K562 (cell line): ENCODE results near the gene MCIDAS. TPM values are rescaled to one million over a fixed set of nuclear protein-coding genes. Genes with fewer than 3 reads are reported as not detected.
A peak's percentile ranks its signal among the peaks of the same experiment; 100 is the strongest.

Experiments
- BRCA1 ChIP-seq, 2 experiments: fragments of 450-650 bp in 1 of 2; sonication (generic) in 1 of 2; formaldehyde crosslinking in 1 of 2; IDR thresholded peaks; 2 replicates each; pipeline versions ENCODE4 v1.5.0 to v1.6.1; 2017 to 2020; ENCODE audit warnings: mild to moderate bottlenecking in 1 of 2, missing genetic modification reagents in 1 of 2
- ELF1 ChIP-seq: fragments of 200-800 bp; sonication (Bioruptor generic); IDR thresholded peaks from 2 replicates; pipeline ENCODE4 v1.6.1; 2016; ENCODE audit warnings: missing genetic modification characterization, missing compliant biosample characterization
- KAT2B ChIP-seq: IDR thresholded peaks from one replicate; pipeline ENCODE4 v1.6.1; 2012; ENCODE audit warnings: low read depth, mild to moderate bottlenecking, control low read depth, inconsistent platforms, low read length, moderate library complexity
- NFE2L1 ChIP-seq: fragments of 450-650 bp; IDR thresholded peaks from 2 replicates; pipeline ENCODE4 v1.6.1; 2016; ENCODE audit warnings: missing genetic modification characterization, low read depth, mild to moderate bottlenecking, missing compliant biosample characterization, moderate library complexity, borderline replicate concordance
- PHB ChIP-seq: fragments of 250-450 bp; sonication (Bioruptor Pico); IDR thresholded peaks from 2 replicates; pipeline ENCODE4 v1.5.0; 2021
- POLR2B ChIP-seq: fragments of 450-650 bp; IDR thresholded peaks from 2 replicates; pipeline ENCODE4 v1.6.1; 2018; ENCODE audit warnings: low read depth; ENCODE audit not compliant: partially characterized antibody
- RBM15 ChIP-seq: fragments of 200-400 bp; formaldehyde crosslinking; IDR thresholded peaks from 2 replicates; pipeline ENCODE4 v1.6.1; 2018; ENCODE audit warnings: mild to moderate bottlenecking, low read length, moderate library complexity; ENCODE audit not compliant: insufficient read depth
- RBM17 ChIP-seq: fragments of 200-400 bp; formaldehyde crosslinking; IDR thresholded peaks from 2 replicates; pipeline ENCODE4 v1.6.1; 2017; ENCODE audit warnings: low read depth, mild to moderate bottlenecking, low read length, borderline replicate concordance
- SRSF9 ChIP-seq: fragments of 200-400 bp; formaldehyde crosslinking; IDR thresholded peaks from 2 replicates; pipeline ENCODE4 v1.6.1; 2017; ENCODE audit warnings: low read depth, low read length, borderline replicate concordance
- STAT5B ChIP-seq: fragments of 250-450 bp; sonication (Bioruptor Pico); IDR thresholded peaks from 2 replicates; pipeline ENCODE4 v1.8.0; 2021; ENCODE audit warnings: mild to moderate bottlenecking, inconsistent platforms
- TARDBP ChIP-seq: fragments of 450-650 bp; IDR thresholded peaks from 2 replicates; pipeline ENCODE4 v1.6.1; 2016
- TBP ChIP-seq: optimal IDR thresholded peaks from 2 replicates; pipeline ENCODE3; 2011; ENCODE audit warnings: low read depth, low read length, improper control_type of control experiment
- TFE3 ChIP-seq: fragments of 450-650 bp; formaldehyde crosslinking; IDR thresholded peaks from 2 replicates; pipeline ENCODE4 v1.4.0; 2020; ENCODE audit warnings: mild to moderate bottlenecking, mixed read lengths
- ZBTB17 ChIP-seq: fragments of 450-650 bp; formaldehyde crosslinking; IDR thresholded peaks from 2 replicates; pipeline ENCODE4 v1.4.0; 2020; ENCODE audit warnings: mild to moderate bottlenecking
- ZFPM2 ChIP-seq: fragments of 250-450 bp; sonication (Bioruptor Pico); IDR thresholded peaks from 2 replicates; pipeline ENCODE4 v1.5.1; 2022; ENCODE audit warnings: mild to moderate bottlenecking
- ZNF12 ChIP-seq: sonication (generic); formaldehyde crosslinking; IDR thresholded peaks from 2 replicates; pipeline ENCODE4 v1.4.0; 2020; ENCODE audit warnings: mild to moderate bottlenecking, missing genetic modification reagents
- ZNF124 ChIP-seq: sonication (generic); formaldehyde crosslinking; IDR thresholded peaks from 2 replicates; pipeline ENCODE4 v1.8.1; 2022; ENCODE audit warnings: missing genetic modification reagents
- ZNF561 ChIP-seq: fragments of 450-650 bp; formaldehyde crosslinking; conservative IDR thresholded peaks from 2 replicates; pipeline ENCODE4 v1.4.0; 2020; ENCODE audit warnings: mild to moderate bottlenecking, moderate library complexity
- ZNF766 ChIP-seq: fragments of 200-800 bp; sonication (Bioruptor generic); conservative IDR thresholded peaks from 2 replicates; pipeline ENCODE4 v1.6.1; 2016; ENCODE audit warnings: missing genetic modification characterization, missing compliant biosample characterization
- polyA plus RNA-seq, 8 experiments: library from polyadenylated mRNA; depleted of rRNA in 4 of 8; stranded (reverse) in 5 of 8; unstranded in 3 of 8; fragments of >200 nt; fragmentation: Nextera tagmentation in 2 of 8; fragmentation: Illumina TruSeq in 1 of 8; extraction: Ambion mirVana in 2 of 8; extraction: Trizol in 1 of 8; gene quantifications; 2 replicates each; pipeline versions ENCODE4 v1.2.1 to v1.2.3, GENCODE V29; 2011 to 2014; ENCODE audit warnings: inconsistent platforms in 1 of 8, missing spikeins in 1 of 8
- total RNA-seq, 7 experiments: library from RNA; depleted of rRNA in 6 of 7; stranded (reverse); fragments of >200 nt in 6 of 7; fragmentation: Illumina TruSeq in 2 of 7; extraction: Trizol in 2 of 7; gene quantifications; 2 replicates each; pipeline versions ENCODE4 v1.2.1 to v1.2.3, GENCODE V29; 2011 to 2021; ENCODE audit warnings: low replicate concordance in 1 of 7
- TF ChIP-seq, protein P1 (sequence below), 2 experiments: fragments of 450-650 bp; IDR thresholded peaks; 2 replicates each; pipeline ENCODE4 v1.6.1; 2016; ENCODE audit warnings: mild to moderate bottlenecking in 2 of 2, borderline replicate concordance in 1 of 2, low read depth in 1 of 2, moderate library complexity in 1 of 2

The MCIDAS gene
- total and polyA plus RNA-seq, 9 of the 15 experiments (the other 6 are each of a cell fraction or from before 2014, with no cell fraction given): 0.07 to 1.5 (median 0.69) TPM

DNA sequence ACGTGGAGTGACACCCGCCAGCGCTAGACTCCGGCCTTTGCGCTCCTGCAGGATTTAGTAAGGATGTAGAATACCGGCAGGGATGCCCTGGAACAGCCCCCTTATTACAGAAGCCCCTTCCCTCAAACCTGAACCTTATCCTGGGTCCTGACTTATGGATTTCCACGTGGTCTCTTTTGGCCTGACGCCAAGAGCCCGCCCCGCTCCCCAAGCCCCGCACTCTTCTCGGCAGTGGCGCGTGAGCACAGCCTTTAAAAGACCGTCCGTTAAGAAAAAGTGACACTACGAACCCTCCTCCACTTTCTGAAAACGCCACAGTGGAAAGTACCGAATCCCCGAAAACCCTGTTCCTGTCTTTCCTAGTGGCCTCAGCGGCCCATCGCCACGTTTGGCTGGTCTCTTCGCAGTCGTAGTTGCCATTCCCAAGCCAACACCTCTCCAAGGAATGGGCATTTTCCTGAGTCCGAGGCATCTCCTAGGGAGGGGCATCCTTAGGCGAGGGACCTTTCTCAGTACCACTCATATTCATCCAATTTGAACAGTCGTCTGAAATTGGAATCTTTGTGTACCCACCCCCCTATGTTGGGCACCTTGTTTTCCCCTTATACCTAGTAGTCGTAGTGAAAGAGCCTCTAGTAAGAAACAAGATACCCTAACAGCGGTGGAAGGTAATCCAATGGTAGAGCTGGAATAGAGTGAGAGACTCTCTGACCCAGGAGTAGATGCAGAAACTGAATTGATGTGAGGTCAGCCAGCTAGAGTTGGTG is 732 bp upstream of the MCIDAS start (continued):
- TF ChIP-seq ZBTB17 (CRISPR knock-in tag): no peak
- TF ChIP-seq SRSF9: no peak
- TF ChIP-seq BRCA1 (IDR thresholded peaks at IDR 0.05): no peak
- TF ChIP-seq BRCA1 (CRISPR knock-in tag; IDR thresholded peaks at IDR 0.05): no peak
- no peak for TF ChIP-seq NFE2L1 (tag)
- TF ChIP-seq TBP: no peak
- no peak for TF ChIP-seq ELF1
- no peak for TF ChIP-seq ZNF12 (CRISPR knock-in tag)
- TF ChIP-seq ZNF766 (CRISPR knock-in tag): no peak
- TF ChIP-seq STAT5B: no peak
- TF ChIP-seq RBM17: no peak
- TF ChIP-seq ZFPM2 (CRISPR knock-in tag): no peak
- TF ChIP-seq ZNF124 (CRISPR knock-in tag): no peak
- TF ChIP-seq KAT2B: no peak
- no peak for TF ChIP-seq PHB (CRISPR knock-in tag)
- no peak for TF ChIP-seq RBM15
- TF ChIP-seq, protein P1, sequence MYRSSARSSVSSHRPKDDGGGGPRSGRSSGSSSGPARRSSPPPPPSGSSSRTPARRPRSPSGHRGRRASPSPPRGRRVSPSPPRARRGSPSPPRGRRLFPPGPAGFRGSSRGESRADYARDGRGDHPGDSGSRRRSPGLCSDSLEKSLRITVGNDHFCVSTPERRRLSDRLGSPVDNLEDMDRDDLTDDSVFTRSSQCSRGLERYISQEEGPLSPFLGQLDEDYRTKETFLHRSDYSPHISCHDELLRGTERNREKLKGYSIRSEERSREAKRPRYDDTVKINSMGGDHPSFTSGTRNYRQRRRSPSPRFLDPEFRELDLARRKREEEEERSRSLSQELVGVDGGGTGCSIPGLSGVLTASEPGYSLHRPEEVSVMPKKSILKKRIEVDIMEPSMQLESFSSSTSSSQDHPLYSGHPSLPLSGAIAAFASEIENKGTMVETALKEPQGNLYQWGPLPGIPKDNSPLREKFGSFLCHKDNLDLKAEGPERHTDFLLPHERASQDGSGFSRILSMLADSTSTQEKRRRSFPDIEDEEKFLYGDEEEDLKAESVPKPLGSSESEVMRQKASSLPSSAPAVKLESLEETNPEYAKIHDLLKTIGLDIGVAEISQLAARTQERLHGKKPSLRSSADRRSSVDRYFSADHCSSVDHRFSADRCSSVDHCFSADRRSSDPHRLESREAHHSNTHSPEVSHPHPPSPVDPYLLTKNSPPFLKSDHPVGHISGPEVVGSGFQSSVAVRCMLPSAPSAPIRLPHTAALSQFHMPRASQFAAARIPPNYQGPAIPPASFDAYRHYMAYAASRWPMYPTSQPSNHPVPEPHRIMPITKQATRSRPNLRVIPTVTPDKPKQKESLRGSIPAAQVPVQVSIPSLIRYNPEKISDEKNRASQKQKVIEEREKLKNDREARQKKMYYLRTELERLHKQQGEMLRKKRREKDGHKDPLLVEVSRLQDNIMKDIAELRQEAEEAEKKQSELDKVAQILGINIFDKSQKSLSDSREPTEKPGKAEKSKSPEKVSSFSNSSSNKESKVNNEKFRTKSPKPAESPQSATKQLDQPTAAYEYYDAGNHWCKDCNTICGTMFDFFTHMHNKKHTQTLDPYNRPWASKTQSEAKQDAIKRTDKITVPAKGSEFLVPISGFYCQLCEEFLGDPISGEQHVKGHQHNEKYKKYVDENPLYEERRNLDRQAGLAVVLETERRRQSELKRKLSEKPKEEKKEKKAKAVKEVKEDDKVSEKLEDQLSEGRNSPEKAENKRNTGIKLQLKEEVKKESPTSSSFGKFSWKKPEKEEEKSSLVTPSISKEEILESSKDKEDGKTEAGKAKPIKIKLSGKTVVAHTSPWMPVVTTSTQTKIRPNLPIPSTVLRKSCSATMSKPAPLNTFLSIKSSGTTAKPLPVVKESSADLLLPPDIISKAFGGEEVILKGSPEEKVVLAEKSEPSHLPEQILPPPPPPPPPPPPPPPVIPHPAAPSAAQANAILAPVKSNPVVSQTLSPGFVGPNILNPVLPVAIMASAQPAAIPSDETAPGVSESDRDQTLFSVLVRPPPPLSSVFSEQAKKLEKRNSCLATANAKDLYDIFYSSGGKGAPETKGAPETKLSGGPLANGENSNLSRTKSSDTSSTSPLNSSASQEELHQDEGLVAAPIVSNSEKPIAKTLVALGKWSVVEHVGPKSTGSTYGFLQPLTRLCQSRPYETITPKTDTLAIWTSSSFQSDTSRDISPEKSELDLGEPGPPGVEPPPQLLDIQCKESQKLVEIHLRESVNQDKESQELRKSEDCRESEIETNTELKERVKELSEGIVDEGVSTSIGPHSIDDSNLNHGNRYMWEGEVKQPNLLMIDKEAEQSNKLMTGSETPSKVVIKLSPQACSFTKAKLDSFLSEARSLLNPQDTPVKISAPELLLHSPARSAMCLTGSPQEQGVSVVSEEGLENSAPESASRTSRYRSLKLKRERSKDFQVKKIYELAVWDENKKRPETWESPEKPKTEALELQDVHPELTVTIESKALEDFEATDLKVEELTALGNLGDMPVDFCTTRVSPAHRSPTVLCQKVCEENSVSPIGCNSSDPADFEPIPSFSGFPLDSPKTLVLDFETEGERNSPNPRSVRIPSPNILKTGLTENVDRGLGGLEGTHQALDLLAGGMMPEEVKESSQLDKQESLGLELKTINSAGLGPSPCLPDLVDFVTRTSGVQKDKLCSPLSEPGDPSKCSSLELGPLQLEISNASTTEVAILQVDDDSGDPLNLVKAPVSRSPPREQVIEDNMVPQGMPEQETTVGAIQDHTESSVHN (IDR thresholded peaks at IDR 0.05; ENCODE audit: borderline replicate concordance in 1 of 2, low read depth in 1 of 2): no peak
- no peak for TF ChIP-seq TFE3 (CRISPR knock-in tag)
- 0 out of 2 replicates have a peak, but pooled peaks have one; percentile 7 for TF ChIP-seq TARDBP
- TF ChIP-seq ZNF561: no peak
- TF ChIP-seq POLR2B: no peak
